ENCODE results near the gene DMGDH. TPM values are rescaled to one million over a fixed set of nuclear protein-coding genes. Genes with fewer than 3 reads are reported as not detected.

DMGDH gene
- total and polyA plus RNA-seq, 7 experiments from 2014 or later, result 0.35 to 2.1 (median 0.68) TPM; not detected in 2

DNA sequence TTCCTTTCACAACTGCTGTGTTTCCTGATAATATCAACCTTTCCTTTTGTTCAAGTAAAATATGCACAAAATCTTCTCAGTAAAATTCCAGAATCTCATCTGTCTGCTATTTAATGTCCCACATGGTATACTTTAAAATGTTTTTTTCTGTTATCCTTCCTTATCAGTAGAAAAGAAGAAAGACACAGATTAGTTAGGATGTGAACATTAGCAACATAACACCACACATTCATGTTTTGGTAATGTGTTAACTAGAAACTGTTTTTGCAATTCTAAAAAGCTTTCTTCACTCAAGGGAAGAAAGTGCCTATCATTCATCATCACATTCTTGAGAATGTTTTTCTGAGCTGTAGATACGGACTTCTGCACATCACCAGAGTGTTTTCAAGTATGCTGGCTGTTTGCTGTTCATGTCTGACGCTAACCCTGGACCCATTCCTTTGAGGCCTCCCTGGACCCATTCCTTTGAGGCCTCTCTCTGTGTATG, 73.9 kb downstream of the DMGDH start:
- Mint-ChIP-seq H3K27ac (no peak overlapping the region), H3K9me3 (peaks cover 0 to 8% (median 2%) of the 10 kb centered on the region in 11 donors), H3K4me1 (peaks cover 6 to 26% (median 15%) of the 10 kb centered on the region in 7 donors), H3K36me3 (peaks cover 0 to 7% (median 4%) of the 10 kb centered on the region in 5 donors), H3K4me3 (no peak overlapping the region), H3K27me3 (peaks cover 4 to 26% (median 12%) of the 10 kb centered on the region in 5 donors)
- Histone ChIP-seq H3K9me3 (ENCODE audit: control insufficient read depth in 2 of 3, low read length in 3 of 3) (no peaks in the 10 kb centered on the region), H3K27ac (ENCODE audit: low read depth, low read length) (no peak overlapping the region), H3K36me3 (ENCODE audit: control insufficient read depth in 2 of 3, insufficient read depth in 3 of 3, low read length in 3 of 3) (no peaks in the 10 kb centered on the region), H3K27me3 (ENCODE audit: control insufficient read depth in 2 of 2, insufficient read depth in 2 of 2, low read length in 2 of 2) (no peaks in the 10 kb centered on the region), H3K4me3 (ENCODE audit: low read length) (no peak overlapping the region), H3K4me1 (ENCODE audit: control insufficient read depth in 2 of 2, insufficient read depth in 2 of 2, low read length in 2 of 2) (peaks cover 0 to 3% of the 10 kb centered on the region in 2 donors)
- DNase-seq (no peak), ATAC-seq (no peak)
- intact Hi-C loops (cut with micrococcal nuclease), result no loop called here
- ChIA-PET POLR2A (no interaction called here), CTCF (interaction anchor here (1.0 kb wide), 1 partner anchor 10 kb away, joined by 4 read pairs; no protein-coding TSS in a partner anchor)

DNA sequence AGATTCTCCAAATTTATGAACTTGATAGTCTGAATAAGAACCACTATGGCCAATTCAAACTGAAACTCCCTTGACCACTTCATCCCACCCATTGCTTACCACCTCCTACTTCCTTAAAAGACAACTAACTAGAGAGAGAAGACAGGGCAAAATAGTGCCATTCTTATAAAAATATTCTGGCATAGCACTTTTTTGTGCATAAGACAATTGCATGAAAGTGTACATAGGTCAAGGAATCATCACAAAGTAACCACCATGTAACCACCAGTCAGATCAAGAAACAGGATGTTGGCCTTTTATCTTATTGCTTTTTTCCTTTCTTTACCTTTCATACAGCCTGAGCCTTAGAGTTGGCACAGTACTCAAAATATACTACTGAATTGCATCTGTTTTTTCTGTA, 76.3 kb downstream of the DMGDH start:
- peaks cover 0 to 7% (median 4%) of the 10 kb centered on the region in 5 donors for H3K36me3 Mint-ChIP-seq
- H3K4me1 Mint-ChIP-seq, result peaks cover 6 to 26% (median 15%) of the 10 kb centered on the region in 7 donors
- Histone ChIP-seq H3K27ac (ENCODE audit: low read depth, low read length) (no peak overlapping the region), H3K4me3 (ENCODE audit: low read length) (no peak overlapping the region), H3K36me3 (ENCODE audit: control insufficient read depth in 2 of 3, insufficient read depth in 3 of 3, low read length in 3 of 3) (no peaks in the 10 kb centered on the region), H3K27me3 (ENCODE audit: control insufficient read depth in 2 of 2, insufficient read depth in 2 of 2, low read length in 2 of 2) (no peaks in the 10 kb centered on the region), H3K9me3 (ENCODE audit: control insufficient read depth in 2 of 3, low read length in 3 of 3) (no peaks in the 10 kb centered on the region), H3K4me1 (ENCODE audit: control insufficient read depth in 2 of 2, insufficient read depth in 2 of 2, low read length in 2 of 2) (peaks cover 0 to 3% of the 10 kb centered on the region in 2 donors)
- H3K4me3 Mint-ChIP-seq, result peak overlapping the region in 3 of 10 donors; percentile 4 to 37 (median 31)
- ATAC-seq (peak; percentile 34), DNase-seq (peak in 4 of 9 donors; percentile 10 to 36 (median 25))
- H3K9me3 Mint-ChIP-seq, result peaks cover 0 to 8% (median 2%) of the 10 kb centered on the region in 11 donors
- CTCF ChIA-PET, result no interaction called here
- POLR2A ChIA-PET, result interaction anchor here (1.0 kb wide), 1 partner anchor 8 kb away, joined by 3 read pairs; the partner anchor contains the start of gene ARSB
- peak overlapping the region in 1 of 9 donors; percentile 3 for H3K27ac Mint-ChIP-seq
- H3K27me3 Mint-ChIP-seq, result peaks cover 0 to 17% (median 4%) of the 10 kb centered on the region in 5 donors
- intact Hi-C loops (cut with micrococcal nuclease), result loop anchor here in 1 of 2 donors (1.0 kb wide), 1 partner anchor 8 kb away; the partner anchor contains the start of gene ARSB

GRCh38 chr5:78992146-78992545, 77.3 kb downstream of the DMGDH start:
- no peak for ATAC-seq
- H3K9me3 Mint-ChIP-seq, result peaks cover 0 to 8% (median 2%) of the 10 kb centered on the region in 11 donors
- no peak overlapping the region for H3K4me3 Mint-ChIP-seq
- H3K27me3 Mint-ChIP-seq, result peaks cover 0 to 12% (median 4%) of the 10 kb centered on the region in 5 donors
- DNase-seq, result no peak
- Histone ChIP-seq H3K27ac (ENCODE audit: low read depth, low read length) (no peak overlapping the region), H3K27me3 (ENCODE audit: control insufficient read depth in 2 of 2, insufficient read depth in 2 of 2, low read length in 2 of 2) (no peaks in the 10 kb centered on the region), H3K4me3 (ENCODE audit: low read length) (no peak overlapping the region), H3K4me1 (ENCODE audit: control insufficient read depth in 2 of 2, insufficient read depth in 2 of 2, low read length in 2 of 2) (peaks cover 0 to 3% of the 10 kb centered on the region in 2 donors), H3K9me3 (ENCODE audit: control insufficient read depth in 2 of 3, low read length in 3 of 3) (no peaks in the 10 kb centered on the region), H3K36me3 (ENCODE audit: control insufficient read depth in 2 of 3, insufficient read depth in 3 of 3, low read length in 3 of 3) (no peaks in the 10 kb centered on the region)
- intact Hi-C loops (cut with micrococcal nuclease), result no loop called here
- peaks cover 6 to 26% (median 15%) of the 10 kb centered on the region in 7 donors for H3K4me1 Mint-ChIP-seq
- POLR2A ChIA-PET, result no interaction called here
- peaks cover 0 to 7% (median 4%) of the 10 kb centered on the region in 5 donors for H3K36me3 Mint-ChIP-seq
- CTCF ChIA-PET, result no interaction called here
- peak overlapping the region in 1 of 9 donors; percentile 38 for H3K27ac Mint-ChIP-seq

GRCh38 chr5:78989080-78989479, 80.4 kb downstream of the DMGDH start:
- DNase-seq (no peak), ATAC-seq (no peak)
- H3K36me3 ChIP-seq (ENCODE audit: control insufficient read depth in 2 of 3, insufficient read depth in 3 of 3, low read length in 3 of 3), result no peaks in the 10 kb centered on the region
- H3K27ac ChIP-seq (ENCODE audit: low read depth, low read length), result no peak overlapping the region
- H3K4me1 ChIP-seq (ENCODE audit: control insufficient read depth in 2 of 2, insufficient read depth in 2 of 2, low read length in 2 of 2), result peaks cover 5 to 10% of the 10 kb centered on the region in 2 donors
- Mint-ChIP-seq H3K4me3 (no peak overlapping the region), H3K27me3 (peaks cover 0 to 6% (median 0%) of the 10 kb centered on the region in 5 donors), H3K27ac (no peak overlapping the region), H3K9me3 (no peaks in the 10 kb centered on the region), H3K36me3 (no peaks in the 10 kb centered on the region), H3K4me1 (peaks cover 9 to 35% (median 22%) of the 10 kb centered on the region in 7 donors)
- POLR2A ChIA-PET, result no interaction called here
- intact Hi-C loops (cut with micrococcal nuclease), result loop anchor here (5.0 to 10.0 kb wide), 5 partner anchors 624 to 1954 kb away; partner anchors contain the start of genes AGGF1 (in 1 of the 2), DHFR (in 1 of the 2), MSH3 (in 1 of the 2) and SCAMP1 (in 1 of the 2)
- no peak overlapping the region for H3K4me3 ChIP-seq (ENCODE audit: low read length)
- CTCF ChIA-PET, result no interaction called here
- no peaks in the 10 kb centered on the region for H3K27me3 ChIP-seq (ENCODE audit: control insufficient read depth in 2 of 2, insufficient read depth in 2 of 2, low read length in 2 of 2)
- no peaks in the 10 kb centered on the region for H3K9me3 ChIP-seq (ENCODE audit: control insufficient read depth in 2 of 3, low read length in 3 of 3)

DNA sequence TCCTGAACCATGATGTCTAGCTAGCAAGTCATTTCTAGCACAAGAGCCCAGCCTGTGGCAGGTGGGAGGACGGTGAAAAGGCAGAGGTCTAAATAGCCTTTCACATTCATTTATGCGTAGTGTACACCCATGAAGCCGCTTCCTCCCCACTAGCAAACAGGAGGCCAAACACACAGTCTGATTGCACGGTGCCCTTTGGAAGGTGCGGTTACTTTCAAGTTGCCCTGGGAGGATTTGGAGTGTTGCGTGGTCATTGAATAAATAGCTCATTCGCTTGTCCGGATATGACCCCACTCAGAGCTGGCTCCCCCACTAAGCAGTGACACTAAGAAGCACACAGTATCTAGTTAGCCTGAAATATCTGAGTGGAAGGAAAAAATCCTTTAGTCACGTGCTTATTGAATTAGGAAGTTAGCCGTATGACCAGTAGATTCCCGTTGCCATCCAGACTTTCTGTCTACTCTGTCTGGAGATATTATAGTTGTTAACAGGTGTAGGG, 83.7 kb downstream of the DMGDH start:
- no peaks in the 10 kb centered on the region for H3K9me3 ChIP-seq (ENCODE audit: control insufficient read depth in 2 of 3, low read length in 3 of 3)
- peaks cover 5 to 13% of the 10 kb centered on the region in 2 donors for H3K4me1 ChIP-seq (ENCODE audit: control insufficient read depth in 2 of 2, insufficient read depth in 2 of 2, low read length in 2 of 2)
- H3K36me3 ChIP-seq (ENCODE audit: control insufficient read depth in 2 of 3, insufficient read depth in 3 of 3, low read length in 3 of 3), result no peaks in the 10 kb centered on the region
- POLR2A ChIA-PET, result interaction anchor here (0.7 kb wide), 3 partner anchors 26 to 235 kb away, joined by 3 to 5 read pairs (median 4); no protein-coding TSS in a partner anchor
- CTCF ChIA-PET, result interaction anchor here (0.6 to 1.9 kb wide), 2 partner anchors 10 to 39 kb away, joined by 4 to 6 read pairs; no protein-coding TSS in a partner anchor
- peaks cover 0 to 1% (median 0%) of the 10 kb centered on the region in 5 donors for H3K36me3 Mint-ChIP-seq
- H3K4me3 Mint-ChIP-seq, result peak overlapping the region; percentile 86 to 98 (median 94)
- peak overlapping the region; percentile 76 for H3K27ac ChIP-seq (ENCODE audit: low read depth, low read length)
- intact Hi-C loops (cut with micrococcal nuclease), result loop anchor here (1.0 to 10.0 kb wide), 13 partner anchors 8 to 1951 kb away; partner anchors contain the start of genes SCAMP1 (in 2 of the 2), AGGF1 (in 1 of the 2), DHFR (in 1 of the 2) and JMY (in 1 of the 2)
- peak in 2 of 9 donors; percentile 13 to 59 for DNase-seq
- H3K27me3 Mint-ChIP-seq, result peaks cover 0 to 4% (median 0%) of the 10 kb centered on the region in 5 donors
- peak; percentile 22 for ATAC-seq
- H3K27ac Mint-ChIP-seq, result peak overlapping the region; percentile 94 to 98 (median 96)
- H3K27me3 ChIP-seq (ENCODE audit: control insufficient read depth in 2 of 2, insufficient read depth in 2 of 2, low read length in 2 of 2), result no peaks in the 10 kb centered on the region
- no peaks in the 10 kb centered on the region for H3K9me3 Mint-ChIP-seq
- peak overlapping the region; percentile 79 for H3K4me3 ChIP-seq (ENCODE audit: low read length)
- H3K4me1 Mint-ChIP-seq, result peaks cover 15 to 30% (median 26%) of the 10 kb centered on the region in 7 donors

DNA sequence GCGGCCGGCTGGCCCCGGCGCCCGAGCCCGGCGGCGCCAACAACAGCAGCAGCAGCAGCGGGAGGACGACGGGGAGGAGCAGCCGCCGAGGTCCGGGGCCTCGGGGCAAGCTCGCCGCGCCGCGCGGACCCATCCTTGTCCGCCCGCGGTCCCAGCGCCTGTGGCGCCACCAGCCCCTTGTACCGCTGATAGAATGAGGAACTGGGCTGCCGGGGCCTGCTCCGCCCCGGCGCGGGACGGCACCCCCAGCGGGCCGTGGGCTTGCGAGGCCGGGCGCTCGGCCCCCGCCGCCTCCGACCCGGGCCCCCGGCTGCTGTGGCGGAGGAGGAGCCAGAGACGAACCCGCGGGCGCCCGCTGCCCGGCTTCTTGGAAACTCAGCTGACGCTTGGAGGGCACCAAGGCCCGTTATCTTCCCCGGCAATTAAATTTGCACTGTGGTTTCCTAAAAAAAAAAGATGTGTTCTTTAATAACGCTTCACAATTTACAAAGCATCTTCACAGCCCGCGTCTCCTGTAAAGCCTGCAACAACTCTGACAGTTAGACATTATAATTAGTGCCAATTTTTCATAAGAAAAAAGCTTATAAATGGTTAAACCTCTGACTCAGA, 84.3 kb downstream of the DMGDH start, which contains the start of gene ARSB:
TSS of gene ARSB (minus strand) at position 195 of the 609 bp plus-strand sequence. CDS start at position 133, 62 bp downstream.
- Histone ChIP-seq H3K27ac (ENCODE audit: low read depth, low read length) (peak within 1 kb of the TSS; percentile 76), H3K4me1 (ENCODE audit: control insufficient read depth in 2 of 2, insufficient read depth in 2 of 2, low read length in 2 of 2) (peaks cover 5 to 13% of the 10 kb centered on the region in 2 donors), H3K27me3 (ENCODE audit: control insufficient read depth in 2 of 2, insufficient read depth in 2 of 2, low read length in 2 of 2) (no peaks in the 10 kb centered on the region), H3K9me3 (ENCODE audit: control insufficient read depth in 2 of 3, low read length in 3 of 3) (no peaks in the 10 kb centered on the region), H3K4me3 (ENCODE audit: low read length) (peak within 1 kb of the TSS; percentile 79), H3K36me3 (ENCODE audit: control insufficient read depth in 2 of 3, insufficient read depth in 3 of 3, low read length in 3 of 3) (no peaks in the 10 kb centered on the region)
- intact Hi-C loops (cut with micrococcal nuclease), result loop anchor here (1.0 to 10.0 kb wide), 13 partner anchors 8 to 1950 kb away; partner anchors contain the start of genes SCAMP1 (in 2 of the 2), AGGF1 (in 1 of the 2), DHFR (in 1 of the 2) and JMY (in 1 of the 2)
- Mint-ChIP-seq H3K36me3 (peaks cover 0 to 1% (median 0%) of the 10 kb centered on the region in 5 donors), H3K4me1 (peaks cover 15 to 30% (median 26%) of the 10 kb centered on the region in 7 donors), H3K27me3 (no peaks in the 10 kb centered on the region), H3K9me3 (no peaks in the 10 kb centered on the region), H3K27ac (peak within 1 kb of the TSS; percentile 94 to 98 (median 96)), H3K4me3 (peak within 1 kb of the TSS; percentile 90 to 98 (median 94))
- ChIA-PET POLR2A (interaction anchor here (0.7 to 1.6 kb wide), 8 partner anchors 9 to 691 kb away, joined by 3 to 15 read pairs (median 4); partner anchors contain the start of genes AP3B1, JMY and SCAMP1), CTCF (interaction anchor here (0.6 to 1.9 kb wide), 4 partner anchors 10 to 148 kb away, joined by 3 to 7 read pairs (median 5); no protein-coding TSS in a partner anchor)
- peak; percentile 68 for ATAC-seq
- DNase-seq, result peak in 5 of 9 donors; percentile 9 to 67 (median 38)
